Choroid plexus epithelial cell (primary cell): ENCODE data around the gene TSPAN18.

Experiments used
- DNase-seq: peaks from one replicate; pipeline ENCODE4 v3.0.0-alpha.2; 2010; ENCODE audit warnings: low read depth
- H3K4me3 ChIP-seq: 2 replicates; pipeline ENCODE4 v1.5.1; 2011; ENCODE audit warnings: low read depth, mild to moderate bottlenecking, control low read depth, low read length, moderate library complexity
- TF ChIP-seq, protein P1 (sequence below): conservative IDR thresholded peaks from 2 replicates; pipeline ENCODE4 v1.5.1; 2011; ENCODE audit warnings: low read depth, mild to moderate bottlenecking, control low read depth, inconsistent platforms, low read length, moderate library complexity

The TSPAN18 gene

DNA sequence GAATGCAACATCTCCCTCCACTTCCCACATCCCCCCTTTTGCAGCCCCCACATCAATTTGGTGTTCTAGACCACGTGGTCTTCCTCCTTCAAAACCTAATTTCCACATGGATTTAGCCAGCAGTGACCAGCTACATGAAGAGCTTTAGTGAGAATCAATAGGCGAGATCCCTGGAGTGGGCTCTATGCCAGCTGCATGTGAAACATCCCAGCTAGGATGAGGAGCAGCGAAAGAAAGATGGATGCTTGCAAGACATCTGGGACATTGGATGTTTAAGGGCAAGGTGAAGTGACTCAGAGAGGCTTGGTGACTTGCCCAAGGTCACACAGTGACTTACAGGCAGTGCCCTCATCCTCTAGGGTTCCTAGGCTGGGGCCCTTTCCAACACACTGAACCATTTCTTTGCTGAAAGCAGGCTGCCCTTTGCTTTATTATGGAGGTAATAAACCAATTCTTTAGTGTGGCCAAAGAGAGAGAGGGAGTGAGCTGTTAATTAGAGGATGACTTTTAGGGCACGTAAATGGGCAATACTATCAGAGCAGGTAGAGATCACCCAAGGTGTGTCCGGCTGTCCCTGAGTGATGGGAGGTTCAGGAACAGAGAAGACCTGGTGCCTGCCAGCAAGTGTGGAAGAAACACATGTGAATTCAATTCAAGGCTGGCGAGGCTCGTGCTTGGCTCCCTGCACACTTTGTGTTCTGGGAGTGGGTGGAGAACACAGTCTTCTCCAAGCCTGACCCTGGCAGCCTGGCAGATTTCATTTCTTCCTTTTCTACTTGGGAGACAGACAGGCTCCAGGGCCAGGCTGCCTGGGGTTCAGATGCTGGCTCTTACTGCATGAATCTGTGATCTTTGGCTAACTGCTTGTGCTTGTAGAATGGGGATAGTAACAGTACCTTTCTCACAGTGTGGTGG is 24.0 kb downstream of the TSPAN18 start:
- DNase-seq, result no peak
- H3K4me3 ChIP-seq, result no peak overlapping the region
- TF ChIP-seq, protein P1, sequence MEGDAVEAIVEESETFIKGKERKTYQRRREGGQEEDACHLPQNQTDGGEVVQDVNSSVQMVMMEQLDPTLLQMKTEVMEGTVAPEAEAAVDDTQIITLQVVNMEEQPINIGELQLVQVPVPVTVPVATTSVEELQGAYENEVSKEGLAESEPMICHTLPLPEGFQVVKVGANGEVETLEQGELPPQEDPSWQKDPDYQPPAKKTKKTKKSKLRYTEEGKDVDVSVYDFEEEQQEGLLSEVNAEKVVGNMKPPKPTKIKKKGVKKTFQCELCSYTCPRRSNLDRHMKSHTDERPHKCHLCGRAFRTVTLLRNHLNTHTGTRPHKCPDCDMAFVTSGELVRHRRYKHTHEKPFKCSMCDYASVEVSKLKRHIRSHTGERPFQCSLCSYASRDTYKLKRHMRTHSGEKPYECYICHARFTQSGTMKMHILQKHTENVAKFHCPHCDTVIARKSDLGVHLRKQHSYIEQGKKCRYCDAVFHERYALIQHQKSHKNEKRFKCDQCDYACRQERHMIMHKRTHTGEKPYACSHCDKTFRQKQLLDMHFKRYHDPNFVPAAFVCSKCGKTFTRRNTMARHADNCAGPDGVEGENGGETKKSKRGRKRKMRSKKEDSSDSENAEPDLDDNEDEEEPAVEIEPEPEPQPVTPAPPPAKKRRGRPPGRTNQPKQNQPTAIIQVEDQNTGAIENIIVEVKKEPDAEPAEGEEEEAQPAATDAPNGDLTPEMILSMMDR, result no peak

DNA sequence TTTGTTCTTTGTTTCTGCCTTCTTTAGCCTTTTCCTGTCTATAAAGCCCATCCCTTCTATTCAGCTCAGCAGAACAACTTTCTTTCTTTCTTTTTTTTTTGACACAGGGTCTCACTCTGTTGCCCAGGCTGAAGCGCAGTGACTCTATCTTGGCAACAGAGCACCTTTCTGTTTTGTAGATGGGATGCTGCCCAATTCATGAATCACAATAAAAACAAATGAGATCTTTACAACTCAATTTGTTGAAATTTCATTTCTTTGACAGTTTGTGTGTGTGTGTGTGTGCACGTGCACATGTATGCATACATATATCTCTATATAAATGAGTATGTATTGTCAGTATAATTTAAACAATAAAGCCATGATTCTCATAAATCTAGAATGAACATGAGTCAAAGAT is 25.5 kb downstream of the TSPAN18 start:
- H3K4me3 ChIP-seq, result no peak overlapping the region
- no peak for DNase-seq
- TF ChIP-seq, protein P1, result no peak

DNA sequence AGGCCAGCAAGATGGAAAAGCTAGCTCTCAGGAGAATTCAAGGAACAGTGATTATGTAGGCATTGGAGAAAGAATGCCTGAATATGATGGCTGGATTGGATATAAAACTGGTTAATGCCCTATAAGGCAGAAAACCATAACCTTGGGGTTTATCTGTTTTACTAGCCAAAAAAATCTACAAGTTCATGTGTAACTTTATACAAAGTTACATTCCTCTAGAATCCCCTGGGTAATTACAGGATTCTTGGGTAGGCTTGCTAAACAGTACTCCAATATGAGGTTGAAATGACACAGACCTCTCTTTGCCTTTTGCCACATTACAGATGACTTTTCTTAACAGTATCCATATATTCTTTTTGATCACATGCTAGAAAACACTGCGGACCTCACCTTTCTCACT is 26.0 kb downstream of the TSPAN18 start:
- no peak for DNase-seq

DNA sequence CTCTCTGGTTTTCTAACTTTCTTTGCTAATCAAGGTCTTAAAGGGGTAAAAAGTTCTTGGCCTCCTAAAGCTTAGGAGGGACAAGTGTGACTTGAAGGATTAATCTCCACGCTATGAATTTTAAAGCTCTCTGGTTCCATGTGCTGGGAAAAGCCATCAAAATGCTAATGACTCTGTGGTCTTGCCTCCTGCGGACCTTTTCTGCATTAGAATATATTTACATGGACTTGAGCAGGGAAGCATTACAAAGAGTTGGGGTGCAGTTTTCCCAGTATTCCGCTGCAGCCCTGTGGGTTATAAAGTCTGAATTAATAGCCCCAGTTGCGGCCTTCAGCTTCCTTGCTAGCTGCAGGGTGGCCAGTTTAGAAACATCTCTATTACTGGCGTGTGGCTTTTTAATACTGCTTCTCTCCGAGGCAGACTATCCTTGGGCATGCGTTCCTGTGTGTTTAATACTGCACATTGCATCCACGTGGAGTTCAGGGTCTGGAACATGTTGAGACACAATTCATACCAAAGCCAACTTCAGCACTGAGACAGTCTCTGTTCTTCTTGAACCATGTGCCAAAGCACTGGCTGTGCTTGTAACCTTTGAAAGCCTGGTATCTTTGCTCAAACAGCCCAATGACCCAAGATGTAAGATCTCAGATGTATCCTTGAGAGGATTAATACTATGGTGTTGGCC is 27.3 kb downstream of the TSPAN18 start:
- TF ChIP-seq, protein P1, result no peak
- no peak for DNase-seq
- H3K4me3 ChIP-seq, result no peak overlapping the region

More for the DNA sequence above, 26.0 kb downstream of the TSPAN18 start:
- no peak overlapping the region for H3K4me3 ChIP-seq
- TF ChIP-seq, protein P1, result no peak

DNA sequence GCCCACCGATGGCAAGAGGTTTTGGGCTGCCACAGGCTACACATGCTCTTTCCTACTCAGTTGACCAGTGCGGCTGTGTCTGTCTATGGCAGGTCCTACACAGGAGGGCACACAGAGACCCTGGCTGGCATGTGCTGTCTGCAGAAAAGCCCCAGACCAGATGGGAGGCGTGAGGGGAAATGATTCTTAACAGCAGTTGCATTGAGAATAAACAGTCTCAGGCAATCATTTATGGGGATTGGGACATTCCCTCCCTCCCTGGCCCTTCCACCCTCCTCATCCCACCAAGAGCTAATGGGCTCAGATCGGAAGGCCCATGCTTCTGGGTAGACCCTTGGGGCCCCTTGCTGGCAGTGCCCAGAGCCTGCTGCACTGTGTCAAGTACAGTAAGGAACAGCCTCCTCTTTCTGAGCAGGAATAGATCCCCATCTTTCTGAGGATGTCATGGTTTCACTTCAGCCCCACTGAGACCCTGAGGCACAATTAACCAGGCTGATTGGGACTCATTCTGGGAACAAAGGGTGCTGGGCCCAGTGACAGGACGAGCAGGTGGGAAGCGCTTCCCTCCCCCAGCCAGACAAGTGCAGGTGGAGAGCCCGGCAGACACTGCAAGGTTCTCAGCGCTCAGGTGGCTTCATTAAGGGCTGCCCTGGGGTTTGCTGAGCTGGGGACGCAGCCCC is 28.3 kb downstream of the TSPAN18 start:
- no peak for DNase-seq
- TF ChIP-seq, protein P1, result no peak
- no peak overlapping the region for H3K4me3 ChIP-seq

DNA sequence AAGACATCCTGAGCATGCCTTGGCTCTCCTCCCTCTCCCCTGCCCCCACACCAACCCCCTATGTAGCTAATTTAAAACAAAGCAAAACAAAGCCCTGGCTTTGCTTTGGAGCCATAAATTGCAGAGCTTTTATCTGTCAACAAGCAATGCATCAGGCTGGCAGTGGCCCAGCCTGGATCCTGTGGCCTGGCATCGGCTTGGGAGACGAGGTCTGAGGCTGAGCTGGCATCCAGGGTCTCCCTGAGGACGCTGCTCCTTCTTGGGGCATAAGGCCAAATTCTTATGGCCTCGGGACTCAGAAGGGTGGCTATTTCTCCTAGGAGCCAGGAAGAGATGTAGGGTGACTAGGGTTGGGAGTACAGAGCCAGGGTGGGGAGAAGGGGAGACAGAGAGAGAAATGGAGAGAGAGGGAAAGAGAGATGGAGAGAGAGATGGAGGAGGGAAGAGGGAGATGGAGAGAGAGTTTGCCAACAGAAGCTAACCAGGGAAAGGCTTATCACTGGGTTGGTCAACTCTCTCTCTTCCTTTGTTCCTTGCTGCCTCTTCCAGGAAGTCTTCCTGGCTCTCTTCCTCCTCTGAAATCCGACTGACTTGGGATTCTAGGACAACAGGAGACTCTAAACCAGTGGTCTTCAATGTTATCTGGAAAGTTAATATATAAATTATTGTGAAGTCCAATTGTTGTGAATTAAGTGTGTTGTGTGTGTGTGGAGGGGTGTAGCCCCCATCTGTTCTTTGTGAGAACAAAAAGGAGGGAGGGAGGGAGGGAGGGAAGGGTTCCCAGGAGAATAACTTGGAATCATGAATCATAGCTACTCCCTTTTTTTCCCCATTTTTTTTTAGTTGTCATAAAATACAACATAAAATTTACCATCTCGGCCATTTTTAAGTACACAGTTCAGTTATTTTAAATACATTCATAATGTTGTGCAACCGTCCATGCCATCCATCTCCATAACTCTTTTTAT is 29.1 kb downstream of the TSPAN18 start:
- H3K4me3 ChIP-seq, result no peak overlapping the region
- DNase-seq, result no peak
- TF ChIP-seq, protein P1, result no peak
